HepG2 (cell line): ENCODE data around the gene MYO7A. TPM values are rescaled to one million over a fixed set of nuclear protein-coding genes. Genes with fewer than 3 reads are reported as not detected.

ENCODE experiments used
- ATAC-seq: fragments of 200-7000 bp; cut with Tn5 transposase; 3 replicates; pipeline ENCODE4 v1.9.1; 2020; ENCODE audit warnings: mild to moderate bottlenecking, moderate library complexity
- BruUV-seq: library from RNA; stranded (reverse); fragments of 400-500 nt; replicated peaks from 2 replicates; lab custom pipeline; 2021; lab: Mats Ljungman, UMichigan
- CTCF ChIA-PET: fragments of 300-600 bp; formaldehyde crosslinking; extraction: SDS; loops from one replicate; lab custom pipeline; 2021; ENCODE audit warnings: low total read pairs, inconsistent platforms, low intra/inter-chr PET ratio; lab: Yijun Ruan, JAX
- POLR2A ChIA-PET: fragments of 350-600 bp; sonication (Branson Sonifier 250); formaldehyde crosslinking; loops from one replicate; lab custom pipeline; 2020; ENCODE audit warnings: antibody characterized with exemption, inconsistent platforms; lab: Yijun Ruan, JAX
- DNase-seq: peaks from one replicate; pipeline ENCODE4 v3.0.0-alpha.2; 2015; ENCODE audit warnings: low spot score
- FAIRE-seq: peaks from 3 replicates; lab custom pipeline; 2011; peaks lifted over from hg19 to GRCh38; lab: Jason Lieb, UNC
- H2AFZ ChIP-seq: one replicate; pipeline ENCODE4 v1.6.1; 2011; ENCODE audit warnings: low read length, inconsistent platforms
- H3K27ac ChIP-seq: fragments of 300-600 bp; 3 replicates; pipeline ENCODE4 v1.8.0; 2011; ENCODE audit warnings: mixed run types, mild to moderate bottlenecking, mixed read lengths, low read length, inconsistent platforms; ENCODE audit not compliant: insufficient read depth; ENCODE audit errors: extremely low read length
- H3K27me3 ChIP-seq, 2 experiments: fragments of 200-600 bp in 1 of 2; 2 replicates in 1 of 2; 3 replicates in 1 of 2; pipeline versions ENCODE4 v1.6.0 to v1.8.0; 2011; ENCODE audit warnings: low read length in 2 of 2, mild to moderate bottlenecking in 2 of 2, moderate library complexity in 2 of 2, inconsistent platforms in 1 of 2; ENCODE audit not compliant: insufficient read depth in 2 of 2, control insufficient read depth in 1 of 2
- H3K36me3 ChIP-seq, 2 experiments: fragments of 200-600 bp in 1 of 2; replicated peaks in 1 of 2; 2 replicates in 1 of 2; 3 replicates in 1 of 2; pipeline versions ENCODE4 v1.5.1 to v1.8.0; 2011; ENCODE audit warnings: low read length in 2 of 2, inconsistent platforms in 1 of 2; ENCODE audit not compliant: insufficient read depth in 2 of 2, control insufficient read depth in 1 of 2
- H3K4me1 ChIP-seq: 2 replicates; pipeline ENCODE4 v1.5.1; 2012; ENCODE audit warnings: low read length, inconsistent platforms; ENCODE audit not compliant: insufficient read depth
- H3K4me2 ChIP-seq: 2 replicates; pipeline ENCODE4 v1.6.0; 2011; ENCODE audit warnings: low read depth, low read length, inconsistent platforms
- H3K4me3 ChIP-seq, 3 experiments: fragments of 200-600 bp in 1 of 3; sonication (generic), shearing (Covaris generic) in 1 of 3; replicated peaks in 1 of 3; 2 replicates each; pipeline ENCODE4 v1.5.1; 2011 to 2016; ENCODE audit warnings: low read length in 3 of 3, inconsistent platforms in 2 of 3, low read depth in 2 of 3, mild to moderate bottlenecking in 2 of 3, control low read depth in 1 of 3, mixed read lengths in 1 of 3; ENCODE audit not compliant: insufficient read depth in 1 of 3
- H3K79me2 ChIP-seq: one replicate; pipeline ENCODE4 v1.6.1; 2011; ENCODE audit warnings: low read length, inconsistent platforms; ENCODE audit not compliant: insufficient read depth
- H3K9ac ChIP-seq: 2 replicates; pipeline ENCODE4 v1.6.0; 2011; ENCODE audit warnings: mild to moderate bottlenecking, low read depth, low read length, inconsistent platforms; ENCODE audit not compliant: insufficient read depth
- H3K9me3 ChIP-seq: 2 replicates; pipeline ENCODE4 v1.5.1; 2012; ENCODE audit warnings: mild to moderate bottlenecking, low read length
- H4K20me1 ChIP-seq: 2 replicates; pipeline ENCODE4 v1.6.0; 2011; ENCODE audit warnings: inconsistent platforms, mild to moderate bottlenecking, low read length, moderate library complexity; ENCODE audit not compliant: insufficient read depth
- ADNP ChIP-seq: sonication (generic); formaldehyde crosslinking; IDR thresholded peaks from 2 replicates; pipeline ENCODE4 v1.4.0; 2020; ENCODE audit warnings: missing genetic modification reagents
- ELF3 ChIP-seq: IDR thresholded peaks from 2 replicates; pipeline ENCODE4 v1.6.1; 2016; ENCODE audit warnings: missing genetic modification reagents, missing compliant biosample characterization
- HMGA1 ChIP-seq: sonication (generic); formaldehyde crosslinking; conservative IDR thresholded peaks from 2 replicates; pipeline ENCODE4 v1.4.0; 2020; ENCODE audit warnings: missing genetic modification reagents
- RXRA ChIP-seq: sonication (generic); formaldehyde crosslinking; IDR thresholded peaks from 2 replicates; pipeline ENCODE4 v1.5.1; 2020; ENCODE audit warnings: missing genetic modification reagents
- TBX3 ChIP-seq: fragments of 450-650 bp; IDR thresholded peaks from 2 replicates; pipeline ENCODE4 v1.6.1; 2017; ENCODE audit warnings: antibody characterized with exemption, mild to moderate bottlenecking, inconsistent platforms, borderline replicate concordance
- ZBTB3 ChIP-seq: sonication (generic); formaldehyde crosslinking; IDR thresholded peaks from 2 replicates; pipeline ENCODE4 v1.4.0; 2020; ENCODE audit warnings: low read depth, mild to moderate bottlenecking, moderate library complexity, missing genetic modification reagents, borderline replicate concordance
- ZNF367 ChIP-seq: sonication (generic); formaldehyde crosslinking; IDR thresholded peaks from 2 replicates; pipeline ENCODE4 v1.4.0; 2020; ENCODE audit warnings: missing genetic modification reagents, borderline replicate concordance
- ZNF563 ChIP-seq: sonication (generic); formaldehyde crosslinking; IDR thresholded peaks from 2 replicates; pipeline ENCODE4 v1.8.0; 2022; ENCODE audit warnings: mild to moderate bottlenecking, moderate library complexity, missing genetic modification reagents
- ZNF713 ChIP-seq: sonication (generic); formaldehyde crosslinking; IDR thresholded peaks from 2 replicates; pipeline ENCODE4 v1.4.0; 2020; ENCODE audit warnings: mild to moderate bottlenecking, missing genetic modification reagents
- in situ Hi-C: cut with HindIII; loops from 2 replicates; pipeline ENCODE4 v1.10.0; 2017; ENCODE audit warnings: low pct_unique_long_range_greater_than_20kb; ENCODE audit not compliant: extremely low pct_ligation_motif_present
- intact Hi-C: fragments of 100-400 bp; cut with micrococcal nuclease; formaldehyde crosslinking; loops from one replicate; pipeline ENCODE4 v1.10.0; 2022; ENCODE audit not compliant: unreplicated experiment
- polyA plus RNA-seq, 8 experiments: library from polyadenylated mRNA; depleted of rRNA in 3 of 8; stranded (reverse) in 7 of 8; unstranded in 1 of 8; fragments of >200 nt; fragmentation: Illumina TruSeq in 4 of 8; extraction: Trizol in 4 of 8; gene quantifications; 2 replicates each; pipeline versions ENCODE4 v1.2.1 to v1.2.3, GENCODE V29; 2011 to 2016; ENCODE audit warnings: low read depth in 4 of 8, missing spikeins in 1 of 8, mixed read lengths in 1 of 8; ENCODE audit not compliant: insufficient read depth in 1 of 8
- total RNA-seq, 5 experiments: library from RNA; depleted of rRNA; stranded (reverse); fragments of >200 nt; fragmentation: Illumina TruSeq; extraction: Trizol; gene quantifications; 2 replicates each; pipeline ENCODE4 v1.2.3, GENCODE V29; 2016; ENCODE audit warnings: low read depth in 1 of 5
- TF ChIP-seq, protein P1 (sequence below): sonication (generic); formaldehyde crosslinking; IDR thresholded peaks from 2 replicates; pipeline ENCODE4 v1.4.0; 2020; ENCODE audit warnings: missing genetic modification reagents
- TF ChIP-seq, protein P2 (sequence below): sonication (generic); formaldehyde crosslinking; IDR thresholded peaks from 2 replicates; pipeline ENCODE4 v1.8.1; 2023; ENCODE audit warnings: missing genetic modification reagents, inconsistent platforms, borderline replicate concordance

The MYO7A gene
- total and polyA plus RNA-seq, 2 of the 13 experiments (the other 11 are each of a cell fraction or from before 2014, with no cell fraction given), result 7.5 to 10.0 TPM

DNA sequence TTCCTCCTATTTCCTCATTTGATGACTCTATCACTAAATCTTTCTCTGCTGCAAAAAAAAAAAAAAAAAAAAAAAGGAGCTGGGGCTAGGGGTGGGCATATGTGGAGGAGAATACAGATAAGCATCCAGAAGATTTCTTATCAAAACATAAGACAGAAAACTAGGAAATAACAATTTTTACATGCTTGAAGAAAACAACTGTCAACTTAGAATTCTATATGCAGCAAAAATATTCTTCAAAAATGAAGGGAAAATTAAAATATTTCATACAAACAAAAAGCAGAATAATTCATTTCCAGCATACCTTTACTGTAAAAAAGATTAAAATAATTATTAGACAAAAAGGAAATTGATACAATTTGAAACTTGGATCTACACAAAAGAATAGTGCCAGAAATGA is 134.8 kb downstream of the MYO7A start:
- no peak for DNase-seq
- H3K27ac ChIP-seq, result no peak overlapping the region
- intact Hi-C loops, result no loop called here
- no peak for TF ChIP-seq ZBTB3
- no peak for TF ChIP-seq ZNF367 (CRISPR knock-in tag)
- TF ChIP-seq TBX3, result no peak
- TF ChIP-seq, protein P1, sequence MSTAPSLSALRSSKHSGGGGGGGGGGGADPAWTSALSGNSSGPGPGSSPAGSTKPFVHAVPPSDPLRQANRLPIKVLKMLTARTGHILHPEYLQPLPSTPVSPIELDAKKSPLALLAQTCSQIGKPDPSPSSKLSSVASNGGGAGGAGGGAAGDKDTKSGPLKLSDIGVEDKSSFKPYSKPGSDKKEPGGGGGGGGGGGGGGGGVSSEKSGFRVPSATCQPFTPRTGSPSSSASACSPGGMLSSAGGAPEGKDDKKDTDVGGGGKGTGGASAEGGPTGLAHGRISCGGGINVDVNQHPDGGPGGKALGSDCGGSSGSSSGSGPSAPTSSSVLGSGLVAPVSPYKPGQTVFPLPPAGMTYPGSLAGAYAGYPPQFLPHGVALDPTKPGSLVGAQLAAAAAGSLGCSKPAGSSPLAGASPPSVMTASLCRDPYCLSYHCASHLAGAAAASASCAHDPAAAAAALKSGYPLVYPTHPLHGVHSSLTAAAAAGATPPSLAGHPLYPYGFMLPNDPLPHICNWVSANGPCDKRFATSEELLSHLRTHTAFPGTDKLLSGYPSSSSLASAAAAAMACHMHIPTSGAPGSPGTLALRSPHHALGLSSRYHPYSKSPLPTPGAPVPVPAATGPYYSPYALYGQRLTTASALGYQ, result no peak
- TF ChIP-seq ZNF713 (CRISPR knock-in tag), result no peak
- no peak for TF ChIP-seq RXRA (CRISPR knock-in tag)
- no peak for TF ChIP-seq ELF3 (CRISPR knock-in tag)
- no peak for TF ChIP-seq ZNF563 (CRISPR knock-in tag)
- TF ChIP-seq HMGA1 (CRISPR knock-in tag), result no peak
- no peak for TF ChIP-seq ADNP (CRISPR knock-in tag)
- TF ChIP-seq, protein P2, sequence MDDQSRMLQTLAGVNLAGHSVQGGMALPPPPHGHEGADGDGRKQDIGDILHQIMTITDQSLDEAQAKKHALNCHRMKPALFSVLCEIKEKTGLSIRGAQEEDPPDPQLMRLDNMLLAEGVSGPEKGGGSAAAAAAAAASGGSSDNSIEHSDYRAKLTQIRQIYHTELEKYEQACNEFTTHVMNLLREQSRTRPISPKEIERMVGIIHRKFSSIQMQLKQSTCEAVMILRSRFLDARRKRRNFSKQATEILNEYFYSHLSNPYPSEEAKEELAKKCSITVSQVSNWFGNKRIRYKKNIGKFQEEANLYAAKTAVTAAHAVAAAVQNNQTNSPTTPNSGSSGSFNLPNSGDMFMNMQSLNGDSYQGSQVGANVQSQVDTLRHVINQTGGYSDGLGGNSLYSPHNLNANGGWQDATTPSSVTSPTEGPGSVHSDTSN (CRISPR knock-in tag), result no peak
- no peaks in the 10 kb centered on the region for H3K79me2 ChIP-seq
- H3K9ac ChIP-seq, result no peak overlapping the region
- H3K36me3 ChIP-seq, result no peaks in the 10 kb centered on the region
- POLR2A ChIA-PET, result no interaction called here
- in situ Hi-C loops, result no loop called here
- no peaks in the 10 kb centered on the region for H4K20me1 ChIP-seq
- H3K9me3 ChIP-seq, result peaks cover 10% of the 10 kb centered on the region; the same call in 1 of the 2 replicates
- H3K4me3 ChIP-seq, result no peak overlapping the region
- CTCF ChIA-PET, result no interaction called here
- no peaks in the 10 kb centered on the region for H3K4me1 ChIP-seq
- no peaks in the 10 kb centered on the region for H3K27me3 ChIP-seq
- no peak overlapping the region for H2AFZ ChIP-seq
- H3K4me2 ChIP-seq, result no peak overlapping the region
- no peak for ATAC-seq
- BruUV-seq, result no TSS peak
- FAIRE-seq, result no peak

Other genes with a start within 250 kb of the MYO7A start
- gene B3GNT6, start 93.8 kb upstream of the MYO7A start, total RNA-seq (2016; rRNA removed; fragmentation: Illumina TruSeq; extraction: Trizol), result not detected in 2 replicates
- gene B3GNT6, start 93.8 kb upstream of the MYO7A start, polyA plus RNA-seq (2011; rRNA removed), result not detected in 2 replicates
- 0.22 and 0.27 TPM in 2 replicates for gene CAPN5, start 61.3 kb upstream of the MYO7A start, total RNA-seq (2016; rRNA removed; fragmentation: Illumina TruSeq; extraction: Trizol)
- gene CAPN5, start 61.3 kb upstream of the MYO7A start, polyA plus RNA-seq (2011; rRNA removed), result 1.2 and 2.1 TPM in 2 replicates
- not detected in 2 replicates for gene OMP, start 25.4 kb upstream of the MYO7A start, total RNA-seq (2016; rRNA removed; fragmentation: Illumina TruSeq; extraction: Trizol)
- gene OMP, start 25.4 kb upstream of the MYO7A start, polyA plus RNA-seq (2011; rRNA removed), result not detected in 2 replicates
- gene GDPD4, start 173.4 kb downstream of the MYO7A start, total RNA-seq (2016; rRNA removed; fragmentation: Illumina TruSeq; extraction: Trizol), result not detected in 2 replicates
- not detected in 2 replicates for gene GDPD4, start 173.4 kb downstream of the MYO7A start, polyA plus RNA-seq (2011; rRNA removed)